Measurements from ENCODE around the gene MCRIP1.

DNA sequence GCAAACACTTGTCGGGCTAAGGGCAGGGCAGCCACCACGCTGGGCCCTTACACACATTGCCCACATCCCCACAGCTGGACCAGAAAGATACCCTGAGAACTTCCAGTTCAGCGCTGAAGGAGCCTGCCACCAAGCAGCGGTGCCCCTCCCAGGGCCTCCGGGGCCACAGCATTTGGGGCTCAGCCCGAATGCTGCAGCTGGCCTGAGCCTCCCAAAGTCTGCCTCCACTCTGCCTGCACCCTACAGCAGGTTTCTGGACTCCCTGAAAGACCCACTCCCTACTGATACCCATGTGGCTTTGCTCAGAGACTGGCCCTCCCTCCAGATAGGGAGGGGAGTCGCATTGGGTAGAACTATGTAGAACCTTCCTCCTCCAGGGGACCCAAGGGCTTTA lies 1.5 kb downstream of the MCRIP1 start:
- TF ChIP-seq, protein P1, sequence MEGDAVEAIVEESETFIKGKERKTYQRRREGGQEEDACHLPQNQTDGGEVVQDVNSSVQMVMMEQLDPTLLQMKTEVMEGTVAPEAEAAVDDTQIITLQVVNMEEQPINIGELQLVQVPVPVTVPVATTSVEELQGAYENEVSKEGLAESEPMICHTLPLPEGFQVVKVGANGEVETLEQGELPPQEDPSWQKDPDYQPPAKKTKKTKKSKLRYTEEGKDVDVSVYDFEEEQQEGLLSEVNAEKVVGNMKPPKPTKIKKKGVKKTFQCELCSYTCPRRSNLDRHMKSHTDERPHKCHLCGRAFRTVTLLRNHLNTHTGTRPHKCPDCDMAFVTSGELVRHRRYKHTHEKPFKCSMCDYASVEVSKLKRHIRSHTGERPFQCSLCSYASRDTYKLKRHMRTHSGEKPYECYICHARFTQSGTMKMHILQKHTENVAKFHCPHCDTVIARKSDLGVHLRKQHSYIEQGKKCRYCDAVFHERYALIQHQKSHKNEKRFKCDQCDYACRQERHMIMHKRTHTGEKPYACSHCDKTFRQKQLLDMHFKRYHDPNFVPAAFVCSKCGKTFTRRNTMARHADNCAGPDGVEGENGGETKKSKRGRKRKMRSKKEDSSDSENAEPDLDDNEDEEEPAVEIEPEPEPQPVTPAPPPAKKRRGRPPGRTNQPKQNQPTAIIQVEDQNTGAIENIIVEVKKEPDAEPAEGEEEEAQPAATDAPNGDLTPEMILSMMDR (IDR thresholded peaks at IDR 0.05): no peak
- TF ChIP-seq POLR2AphosphoS5 (IDR thresholded peaks at IDR 0.05; ENCODE audit: insufficient read depth in 1 of 2, low read depth in 1 of 2): no peak

Data from vagina (tissue), 2 donors.